ENCODE measurements around the gene GLOD5. TPM values are rescaled to one million over a fixed set of nuclear protein-coding genes. Genes with fewer than 3 reads are reported as not detected.

Gene GLOD5
- not detected for total RNA-seq
- polyA plus RNA-seq = not detected
- total RNA-seq = 0 reads per million in 6 experiments

- ATAC-seq = no peak
- POLR2A ChIA-PET = no interaction called here
These were observed at the start of gene GLOD5 for GRCh38 chrX:48761674-48762471. Gene GLOD5 (plus strand): TSS chrX:48761747. CDS start chrX:48761791, 44 bp downstream.

DNA sequence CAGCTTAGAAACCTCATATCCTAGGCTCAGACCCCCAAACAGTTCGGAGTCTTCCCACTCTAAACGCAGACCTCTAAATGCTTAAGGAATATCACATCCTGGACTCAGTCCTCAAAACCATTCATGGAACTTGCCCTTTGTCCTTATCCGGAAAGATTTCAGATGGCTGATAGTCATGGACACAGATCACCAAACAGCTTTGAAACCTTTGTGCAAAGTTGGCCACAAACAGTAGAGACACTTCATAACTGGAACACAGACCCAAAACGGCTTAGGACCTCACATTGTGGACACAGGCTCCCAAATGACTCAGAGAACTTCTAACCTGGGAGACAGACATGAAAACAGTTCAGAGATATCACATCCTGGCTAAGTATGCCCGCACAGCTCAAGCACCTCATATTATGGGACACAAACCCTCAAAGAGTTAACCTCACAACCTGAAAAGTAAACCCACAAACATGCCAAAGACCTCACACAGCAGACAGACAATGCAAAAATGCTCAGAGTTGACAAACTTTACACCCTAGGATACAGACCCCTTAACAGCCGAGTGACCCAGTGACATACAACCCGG, 49.5 kb upstream of the GLOD5 start:
- POLR2A ChIA-PET = interaction anchor here (0.7 to 1.0 kb wide), 3 partner anchors 25 to 89 kb away, joined by 3 to 6 read pairs (median 3); partner anchors contain the start of gene WAS
- peak overlapping the region; percentile 79 to 97 (median 90) for H3K27ac Mint-ChIP-seq
- H3K4me1 Mint-ChIP-seq = peaks cover 53 to 75% (median 71%) of the 10 kb centered on the region in 4 donors
- peaks cover 0 to 15% (median 0%) of the 10 kb centered on the region in 3 donors for H3K36me3 Mint-ChIP-seq
- H3K4me3 Mint-ChIP-seq = peak overlapping the region in 9 of 10 donors; percentile 33 to 78 (median 69)
- H3K9me3 Mint-ChIP-seq = no peaks in the 10 kb centered on the region
- no peaks in the 10 kb centered on the region for H3K27me3 Mint-ChIP-seq
- ATAC-seq (no peak), DNase-seq (no peak)

More at GRCh38 chrX:48761674-48762471, at the start of gene GLOD5:
- no peaks in the 10 kb centered on the region for H3K36me3 Mint-ChIP-seq
- no peak within 1 kb of the TSS for H3K4me3 Mint-ChIP-seq
- no peak for DNase-seq
- no peaks in the 10 kb centered on the region for H3K9me3 Mint-ChIP-seq
- H3K27ac Mint-ChIP-seq = peak within 1 kb of the TSS in 2 of 10 donors; percentile 35 to 43
- H3K4me1 Mint-ChIP-seq = peaks cover 0 to 6% (median 2%) of the 10 kb centered on the region in 4 donors
- H3K27me3 Mint-ChIP-seq = peaks cover 0 to 1% (median 0%) of the 10 kb centered on the region in 5 donors

DNA sequence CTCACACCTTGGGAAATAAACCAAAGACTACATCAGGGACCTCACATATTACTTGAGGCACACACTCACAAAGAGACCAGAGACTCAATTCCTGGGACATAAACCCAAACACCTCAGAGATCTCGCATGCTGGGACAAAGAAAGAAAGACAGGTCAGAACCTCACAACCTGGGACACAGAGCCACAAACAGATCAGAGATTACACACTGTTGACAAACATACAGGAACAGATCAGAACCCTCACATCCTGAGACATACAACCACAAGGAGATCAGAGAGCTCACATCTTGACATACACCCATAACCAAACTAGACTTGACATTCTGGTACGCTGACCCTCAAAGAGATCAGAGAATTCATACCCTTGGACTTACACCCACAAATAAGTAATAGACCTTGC, 47.7 kb upstream of the GLOD5 start:
- H3K4me3 Mint-ChIP-seq = peak overlapping the region; percentile 2 to 82 (median 70)
- H3K27ac Mint-ChIP-seq = peak overlapping the region; percentile 79 to 97 (median 92)
- peak; percentile 15 to 48 for ATAC-seq
- peaks cover 0 to 3% (median 0%) of the 10 kb centered on the region in 3 donors for H3K36me3 Mint-ChIP-seq
- H3K9me3 Mint-ChIP-seq = no peaks in the 10 kb centered on the region
- H3K4me1 Mint-ChIP-seq = peaks cover 62 to 83% (median 81%) of the 10 kb centered on the region in 4 donors
- peak in 1 of 10 donors; percentile 40 for DNase-seq
- POLR2A ChIA-PET = interaction anchor here (0.6 to 4.6 kb wide), 6 partner anchors 12 to 245 kb away, joined by 3 to 28 read pairs (median 8); partner anchors contain the start of genes SUV39H1 and WAS
- H3K27me3 Mint-ChIP-seq = no peaks in the 10 kb centered on the region

- Mint-ChIP-seq H3K36me3 (peaks cover 0 to 2% (median 0%) of the 10 kb centered on the region in 3 donors), H3K4me3 (peak overlapping the region in 9 of 10 donors; percentile 0 to 75 (median 57)), H3K4me1 (peaks cover 66 to 86% (median 85%) of the 10 kb centered on the region in 4 donors), H3K9me3 (no peaks in the 10 kb centered on the region), H3K27me3 (no peaks in the 10 kb centered on the region), H3K27ac (peak overlapping the region; percentile 79 to 97 (median 92))
- ATAC-seq (peak; percentile 41 to 46), DNase-seq (peak in 3 of 10 donors; percentile 45 to 68 (median 65))
- POLR2A ChIA-PET = interaction anchor here (1.1 to 4.6 kb wide), 4 partner anchors 11 to 38 kb away, joined by 3 to 28 read pairs (median 11); partner anchors contain the start of gene SUV39H1
These were observed 47.0 kb upstream of the GLOD5 start for GRCh38 chrX:48714573-48714972.

DNA sequence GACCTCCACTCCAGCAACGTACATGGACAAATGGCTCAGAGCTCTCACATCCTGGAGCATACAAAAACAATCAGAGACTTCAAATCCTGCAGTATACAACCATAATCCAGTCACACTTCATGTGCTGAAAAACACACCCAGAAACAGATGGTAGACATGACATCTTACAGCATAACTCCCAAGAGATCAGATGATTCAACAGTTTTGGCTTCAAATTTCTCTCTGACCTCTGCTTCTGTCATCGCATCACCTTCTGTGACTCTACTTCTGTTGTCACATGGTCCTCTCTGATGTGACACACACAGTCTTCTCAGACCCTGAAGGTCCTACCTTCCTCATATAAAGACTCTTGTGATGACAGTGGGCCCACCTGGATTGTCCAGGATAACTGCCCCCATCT, 46.5 kb upstream of the GLOD5 start:
- peak in 1 of 2 donors; percentile 6 for ATAC-seq
- peaks cover 0 to 2% (median 0%) of the 10 kb centered on the region in 3 donors for H3K36me3 Mint-ChIP-seq
- POLR2A ChIA-PET = interaction anchor here (2.6 to 4.6 kb wide), 2 partner anchors 11 to 22 kb away, joined by 11 to 28 read pairs; no protein-coding TSS in a partner anchor
- peaks cover 66 to 86% (median 85%) of the 10 kb centered on the region in 4 donors for H3K4me1 Mint-ChIP-seq
- peak overlapping the region; percentile 78 to 97 (median 90) for H3K27ac Mint-ChIP-seq
- DNase-seq = no peak
- no peaks in the 10 kb centered on the region for H3K9me3 Mint-ChIP-seq
- no peaks in the 10 kb centered on the region for H3K27me3 Mint-ChIP-seq
- peak overlapping the region in 8 of 10 donors; percentile 11 to 75 (median 64) for H3K4me3 Mint-ChIP-seq

- POLR2A ChIA-PET = interaction anchor here (1.7 to 4.6 kb wide), 2 partner anchors 21 to 39 kb away, joined by 5 to 28 read pairs; no protein-coding TSS in a partner anchor
- ATAC-seq = peak in 1 of 2 donors; percentile 12
- peaks cover 0 to 2% (median 0%) of the 10 kb centered on the region in 3 donors for H3K36me3 Mint-ChIP-seq
- no peaks in the 10 kb centered on the region for H3K9me3 Mint-ChIP-seq
- peak overlapping the region in 9 of 10 donors; percentile 6 to 68 (median 32) for H3K4me3 Mint-ChIP-seq
- DNase-seq = peak in 3 of 10 donors; percentile 12 to 25 (median 19)
- H3K4me1 Mint-ChIP-seq = peaks cover 63 to 78% (median 76%) of the 10 kb centered on the region in 4 donors
- peak overlapping the region; percentile 78 to 97 (median 90) for H3K27ac Mint-ChIP-seq
- no peaks in the 10 kb centered on the region for H3K27me3 Mint-ChIP-seq
These were observed 45.6 kb upstream of the GLOD5 start for GRCh38 chrX:48715876-48716502.

- Mint-ChIP-seq H3K9me3 (no peaks in the 10 kb centered on the region), H3K27me3 (no peaks in the 10 kb centered on the region), H3K36me3 (no peaks in the 10 kb centered on the region), H3K4me3 (no peak overlapping the region), H3K4me1 (peaks cover 33 to 48% (median 44%) of the 10 kb centered on the region in 4 donors), H3K27ac (no peak overlapping the region)
- POLR2A ChIA-PET = interaction anchor here (0.6 to 3.1 kb wide), 2 partner anchors 17 to 36 kb away, joined by 3 to 25 read pairs; no protein-coding TSS in a partner anchor
- no peak for ATAC-seq
- peak in 1 of 10 donors; percentile 17 for DNase-seq
These were observed 41.6 kb upstream of the GLOD5 start for GRCh38 chrX:48719958-48720357.

- POLR2A ChIA-PET = interaction anchor here (0.5 to 3.1 kb wide), 2 partner anchors 16 to 244 kb away, joined by 3 to 25 read pairs; no protein-coding TSS in a partner anchor
- DNase-seq = peak in 4 of 10 donors; percentile 29 to 58 (median 42)
- Mint-ChIP-seq H3K9me3 (no peaks in the 10 kb centered on the region), H3K4me3 (no peak overlapping the region), H3K36me3 (no peaks in the 10 kb centered on the region), H3K27me3 (no peaks in the 10 kb centered on the region), H3K27ac (no peak overlapping the region), H3K4me1 (peaks cover 30 to 47% (median 44%) of the 10 kb centered on the region in 4 donors)
- ATAC-seq = peak; percentile 67 to 82
These were observed 40.8 kb upstream of the GLOD5 start for GRCh38 chrX:48720577-48721250.

GRCh38 chrX:48721916-48722315, 39.6 kb upstream of the GLOD5 start:
- POLR2A ChIA-PET = interaction anchor here (3.1 kb wide), 1 partner anchor 15 kb away, joined by 25 read pairs; no protein-coding TSS in a partner anchor
- Mint-ChIP-seq H3K36me3 (no peaks in the 10 kb centered on the region), H3K27ac (no peak overlapping the region), H3K9me3 (peaks cover 0 to 5% (median 0%) of the 10 kb centered on the region in 9 donors), H3K27me3 (no peaks in the 10 kb centered on the region), H3K4me3 (no peak overlapping the region), H3K4me1 (peaks cover 29 to 47% (median 44%) of the 10 kb centered on the region in 4 donors)
- ATAC-seq = no peak
- DNase-seq = no peak

DNA sequence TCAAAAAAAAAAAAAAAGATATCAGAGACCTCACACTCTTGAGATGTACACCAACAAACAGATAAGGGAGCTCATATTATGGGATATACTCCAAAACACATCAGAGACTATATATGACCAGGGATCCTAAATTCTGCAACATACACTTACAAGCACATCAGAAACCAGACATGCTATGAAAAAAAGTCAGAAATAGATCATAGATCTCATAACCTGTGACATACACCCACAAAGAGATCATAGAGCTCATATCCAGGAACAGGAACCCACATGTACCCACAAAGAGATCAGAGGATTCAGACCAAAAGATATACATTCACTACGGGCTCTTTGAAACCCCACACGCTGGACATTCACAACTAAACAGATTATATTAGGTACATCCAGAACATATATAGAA, 35.0 kb upstream of the GLOD5 start:
- Mint-ChIP-seq H3K27ac (peak overlapping the region in 9 of 10 donors; percentile 3 to 86 (median 68)), H3K9me3 (peaks cover 0 to 24% (median 10%) of the 10 kb centered on the region in 9 donors), H3K4me1 (peaks cover 25 to 49% (median 41%) of the 10 kb centered on the region in 4 donors), H3K27me3 (no peaks in the 10 kb centered on the region), H3K36me3 (peaks cover 0 to 8% (median 2%) of the 10 kb centered on the region in 3 donors), H3K4me3 (peak overlapping the region in 6 of 10 donors; percentile 6 to 71 (median 48))
- POLR2A ChIA-PET = interaction anchor here (0.6 to 3.4 kb wide), 5 partner anchors 10 to 205 kb away, joined by 3 to 14 read pairs (median 4); partner anchors contain the start of genes HDAC6 and TBC1D25
- ATAC-seq = peak; percentile 56 to 91
- DNase-seq = peak in 3 of 10 donors; percentile 14 to 54 (median 39)

DNA sequence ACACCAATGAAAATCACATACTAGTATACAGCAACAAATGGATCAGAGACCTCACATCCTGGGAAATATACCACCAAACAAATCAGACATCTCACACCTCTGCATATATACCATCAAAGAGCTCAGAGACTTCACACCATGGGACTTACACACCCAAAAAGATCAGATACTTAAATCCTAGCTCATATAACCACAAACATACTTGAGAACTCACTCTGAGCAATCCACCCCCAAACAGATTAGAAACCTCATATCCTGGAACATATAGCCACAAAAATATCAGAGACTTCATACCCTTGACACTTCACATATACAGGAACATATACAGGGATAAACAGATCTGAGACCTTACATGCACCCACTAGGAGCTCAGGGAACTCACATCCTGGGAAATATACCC, 32.9 kb upstream of the GLOD5 start:
- POLR2A ChIA-PET = interaction anchor here (1.0 kb wide), 1 partner anchor 8 kb away, joined by 4 read pairs; no protein-coding TSS in a partner anchor
- H3K9me3 Mint-ChIP-seq = peaks cover 0 to 24% (median 10%) of the 10 kb centered on the region in 9 donors
- H3K4me3 Mint-ChIP-seq = peak overlapping the region in 2 of 10 donors; percentile 5 to 28
- DNase-seq = no peak
- no peak for ATAC-seq
- H3K27me3 Mint-ChIP-seq = no peaks in the 10 kb centered on the region
- peak overlapping the region in 6 of 10 donors; percentile 6 to 59 (median 39) for H3K27ac Mint-ChIP-seq
- H3K36me3 Mint-ChIP-seq = peaks cover 0 to 8% (median 6%) of the 10 kb centered on the region in 3 donors
- peaks cover 24 to 50% (median 39%) of the 10 kb centered on the region in 4 donors for H3K4me1 Mint-ChIP-seq

All from naive thymus-derived CD8-positive, alpha-beta T cell (primary cell).